KOPT-K1 (cell line): ENCODE results near the gene HES2.
A peak's percentile ranks its signal among the peaks of the same experiment; 100 is the strongest.
"Not testable (repeated sequence)": the region's sequence is repeated elsewhere in the genome, so short reads cannot be mapped to it uniquely, and the experiment has no call there.

Experiments
- H3K27ac ChIP-seq: fragments of 200-600 bp; sonication (generic); 2 replicates; pipeline ENCODE4 v1.5.1; 2016; ENCODE audit warnings: antibody characterized with exemption, mild to moderate bottlenecking, low read depth, low read length; ENCODE audit not compliant: poor library complexity, severe bottlenecking
- H3K36me3 ChIP-seq: fragments of 200-600 bp; sonication (generic); 2 replicates; pipeline ENCODE4 v1.5.1; 2017; ENCODE audit warnings: antibody characterized with exemption, mild to moderate bottlenecking, low read length, moderate library complexity; ENCODE audit not compliant: insufficient read depth
- H3K9me3 ChIP-seq: fragments of 200-600 bp; sonication (generic); 2 replicates; pipeline ENCODE4 v1.5.1; 2017; ENCODE audit warnings: antibody characterized with exemption, low read length, mild to moderate bottlenecking; ENCODE audit not compliant: insufficient read depth, poor library complexity, severe bottlenecking

The HES2 gene

GRCh38 chr1:6460301-6461050, 40.8 kb upstream of the HES2 start:
- Histone ChIP-seq H3K36me3 (no peaks in the 10 kb centered on the region; the same call in 1 of the 2 replicates), H3K9me3 (no peaks in the 10 kb centered on the region), H3K27ac (peak overlapping the region; percentile 47)

- Histone ChIP-seq H3K9me3 (no peaks in the 10 kb centered on the region), H3K27ac (peak overlapping the region; percentile 47), H3K36me3 (no peaks in the 10 kb centered on the region; the same call in 1 of the 2 replicates)
Measured at GRCh38 chr1:6459850-6460265, 40.1 kb upstream of the HES2 start.

- H3K36me3 ChIP-seq = no peaks in the 10 kb centered on the region; the same call in 1 of the 2 replicates
- H3K27ac ChIP-seq = no peak overlapping the region
- no peaks in the 10 kb centered on the region for H3K9me3 ChIP-seq
Measured at GRCh38 chr1:6456800-6457466, 37.2 kb upstream of the HES2 start.

GRCh38 chr1:6455752-6456520, 36.2 kb upstream of the HES2 start:
- not testable (repeated sequence) for H3K9me3 ChIP-seq

GRCh38 chr1:6454856-6455751, 35.4 kb upstream of the HES2 start:
- Histone ChIP-seq H3K36me3 (no peaks in the 10 kb centered on the region), H3K9me3 (no peaks in the 10 kb centered on the region), H3K27ac (no peak overlapping the region)

More at GRCh38 chr1:6455752-6456520, 36.2 kb upstream of the HES2 start:
- H3K36me3 ChIP-seq, H3K27ac ChIP-seq: not testable (repeated sequence)

GRCh38 chr1:6453895-6454855, 34.5 kb upstream of the HES2 start:
- not testable (repeated sequence) for H3K36me3 ChIP-seq, H3K9me3 ChIP-seq, H3K27ac ChIP-seq

GRCh38 chr1:6450943-6451373, 31.2 kb upstream of the HES2 start:
- no peaks in the 10 kb centered on the region for H3K36me3 ChIP-seq
- no peak overlapping the region for H3K27ac ChIP-seq
- no peaks in the 10 kb centered on the region for H3K9me3 ChIP-seq

- not testable (repeated sequence) for H3K9me3 ChIP-seq, H3K36me3 ChIP-seq, H3K27ac ChIP-seq
Measured at GRCh38 chr1:6450486-6450885, 30.8 kb upstream of the HES2 start.

GRCh38 chr1:6450005-6450450, 30.3 kb upstream of the HES2 start:
- H3K36me3 ChIP-seq = no peaks in the 10 kb centered on the region
- no peaks in the 10 kb centered on the region for H3K9me3 ChIP-seq
- no peak overlapping the region for H3K27ac ChIP-seq

GRCh38 chr1:6448749-6449631, 29.3 kb upstream of the HES2 start:
- Histone ChIP-seq H3K36me3 (no peaks in the 10 kb centered on the region), H3K27ac (no peak overlapping the region), H3K9me3 (no peaks in the 10 kb centered on the region)

GRCh38 chr1:6447818-6448748, 28.4 kb upstream of the HES2 start:
- Histone ChIP-seq H3K36me3 (no peaks in the 10 kb centered on the region), H3K9me3 (no peaks in the 10 kb centered on the region), H3K27ac (no peak overlapping the region)
